Neuronal stem cell (in vitro differentiated cells): ENCODE results near the gene FCRL1.

ENCODE experiments used
- DNase-seq: peaks from one replicate; pipeline ENCODE4 v3.0.0-alpha.2; 2013; ENCODE audit warnings: low spot score
- H2AFZ ChIP-seq: one replicate; pipeline ENCODE4 v1.6.1; 2013; ENCODE audit warnings: mild to moderate bottlenecking, low read length, inconsistent platforms
- H2AK5ac ChIP-seq: 2 replicates; pipeline ENCODE4 v1.6.1; 2013; ENCODE audit warnings: low read depth, mild to moderate bottlenecking, inconsistent platforms, low read length, moderate library complexity, mixed read lengths
- H2BK120ac ChIP-seq: 2 replicates; pipeline ENCODE4 v1.6.1; 2013; ENCODE audit warnings: low read depth, mild to moderate bottlenecking, inconsistent platforms, low read length, moderate library complexity, mixed read lengths
- H2BK12ac ChIP-seq: one replicate; pipeline ENCODE4 v1.6.1; 2013; ENCODE audit warnings: low read length, inconsistent platforms
- H2BK15ac ChIP-seq: 2 replicates; pipeline ENCODE4 v1.6.1; 2013; ENCODE audit warnings: mild to moderate bottlenecking, low read length, inconsistent platforms, mixed read lengths
- H2BK5ac ChIP-seq: one replicate; pipeline ENCODE4 v1.6.1; 2013; ENCODE audit warnings: inconsistent platforms, mild to moderate bottlenecking, low read length, moderate library complexity
- H3K14ac ChIP-seq: one replicate; pipeline ENCODE4 v1.6.1; 2013; ENCODE audit warnings: low read length, inconsistent platforms
- H3K18ac ChIP-seq: 2 replicates; pipeline ENCODE4 v1.6.1; 2013; ENCODE audit warnings: low read length, inconsistent platforms
- H3K23ac ChIP-seq: 2 replicates; pipeline ENCODE4 v1.6.1; 2013; ENCODE audit warnings: low read depth, mild to moderate bottlenecking, mixed read lengths, low read length, inconsistent platforms; ENCODE audit not compliant: poor library complexity
- H3K27ac ChIP-seq: replicated peaks from 3 replicates; pipeline ENCODE4 v1.5.1; 2013; ENCODE audit warnings: low read length, inconsistent platforms
- H3K27me3 ChIP-seq, 3 experiments: 2 replicates each; pipeline ENCODE4 v1.6.1; 2013; ENCODE audit warnings: low read length in 3 of 3, mild to moderate bottlenecking in 2 of 3, inconsistent platforms in 1 of 3, low read depth in 1 of 3, mixed read lengths in 1 of 3, moderate library complexity in 1 of 3; ENCODE audit not compliant: control insufficient read depth in 3 of 3, insufficient read depth in 3 of 3
- H3K36me3 ChIP-seq, 2 donors: replicated peaks in 1 of 2; 2 replicates each; pipeline ENCODE4 v1.6.1; 2013; ENCODE audit warnings: low read length in 2 of 2; ENCODE audit not compliant: control insufficient read depth in 2 of 2, insufficient read depth in 2 of 2
- H3K4ac ChIP-seq: 2 replicates; pipeline ENCODE4 v1.6.1; 2013; ENCODE audit warnings: inconsistent platforms, mild to moderate bottlenecking, low read length, moderate library complexity
- H3K4me1 ChIP-seq, 2 donors: 1 replicate in 1 of 2; 2 replicates in 1 of 2; pipeline ENCODE4 v1.6.1; 2013; ENCODE audit warnings: low read length in 2 of 2, low read depth in 1 of 2; ENCODE audit not compliant: control insufficient read depth in 2 of 2, insufficient read depth in 1 of 2
- H3K4me2 ChIP-seq: one replicate; pipeline ENCODE4 v1.6.1; 2013; ENCODE audit warnings: mild to moderate bottlenecking, low read length, inconsistent platforms; ENCODE audit not compliant: insufficient read depth, poor library complexity, severe bottlenecking
- H3K4me3 ChIP-seq, 2 donors: 2 replicates each; pipeline ENCODE4 v1.5.1; 2013; ENCODE audit warnings: low read length in 2 of 2, mild to moderate bottlenecking in 2 of 2, inconsistent platforms in 1 of 2, moderate library complexity in 1 of 2
- H3K79me1 ChIP-seq: one replicate; pipeline ENCODE4 v1.6.1; 2013; ENCODE audit warnings: low read depth, mild to moderate bottlenecking, inconsistent platforms, low read length, moderate library complexity
- H3K9ac ChIP-seq: one replicate; pipeline ENCODE4 v1.6.1; 2013; ENCODE audit warnings: mild to moderate bottlenecking, low read depth, low read length, inconsistent platforms; ENCODE audit not compliant: poor library complexity
- H3K9me3 ChIP-seq, 2 donors: replicated peaks in 1 of 2; 2 replicates each; pipeline versions ENCODE3 to v1.6.1; 2013; ENCODE audit warnings: low read length in 2 of 2, mild to moderate bottlenecking in 2 of 2, inconsistent platforms in 1 of 2, low read depth in 1 of 2, mixed read lengths in 1 of 2, moderate library complexity in 1 of 2; ENCODE audit not compliant: control insufficient read depth in 2 of 2, insufficient read depth in 1 of 2
- H4K8ac ChIP-seq: one replicate; pipeline ENCODE4 v1.6.1; 2013; ENCODE audit warnings: low read depth, mild to moderate bottlenecking, inconsistent platforms, low read length, moderate library complexity
- H4K91ac ChIP-seq: one replicate; pipeline ENCODE4 v1.6.1; 2013; ENCODE audit warnings: low read length, low read depth, mild to moderate bottlenecking, inconsistent platforms; ENCODE audit not compliant: poor library complexity
- WGBS, 2 donors: extraction: QIAGEN DNeasy Blood & Tissue Kit; methylation state at CpG; one replicate each; pipeline ENCODE4 v1.1.7; 2013; ENCODE audit warnings: missing lambda C conversion rate in 2 of 2, mixed read lengths in 1 of 2; ENCODE audit not compliant: insufficient read length in 2 of 2, insufficient replicate concordance in 1 of 2; ENCODE audit errors: extremely low coverage in 2 of 2; 5-methylcytosine and 5-hydroxymethylcytosine counted together

FCRL1 gene

GRCh38 chr1:157775101-157775870, 44.6 kb downstream of the FCRL1 start:
- H2BK12ac ChIP-seq = no peak overlapping the region
- H2BK5ac ChIP-seq = no peak overlapping the region
- no peak overlapping the region for H2BK120ac ChIP-seq
- H3K18ac ChIP-seq = no peak overlapping the region
- H3K4ac ChIP-seq = no peak overlapping the region
- no peaks in the 10 kb centered on the region for H3K4me1 ChIP-seq
- H3K27me3 ChIP-seq = no peaks in the 10 kb centered on the region
- no peak overlapping the region for H3K23ac ChIP-seq
- no peak overlapping the region for H3K14ac ChIP-seq
- H3K27ac ChIP-seq = no peak overlapping the region
- H4K8ac ChIP-seq = no peak overlapping the region
- H3K4me2 ChIP-seq = no peak overlapping the region
- no peak overlapping the region for H4K91ac ChIP-seq
- H2BK15ac ChIP-seq = no peak overlapping the region
- no peak overlapping the region for H2AFZ ChIP-seq
- no CpG with 5 or more reads among the region's 4 CpGs for WGBS, 2 donors
- no peaks in the 10 kb centered on the region for H3K36me3 ChIP-seq
- no peak overlapping the region for H3K4me3 ChIP-seq
- no peak overlapping the region for H2AK5ac ChIP-seq
- DNase-seq = no peak
- no peaks in the 10 kb centered on the region for H3K79me1 ChIP-seq
- H3K9ac ChIP-seq = no peak overlapping the region
- no peaks in the 10 kb centered on the region for H3K9me3 ChIP-seq

GRCh38 chr1:157774412-157774811, 45.5 kb downstream of the FCRL1 start:
- no peak overlapping the region for H3K27ac ChIP-seq
- WGBS, 2 donors = no CpG with 5 or more reads among the region's 2 CpGs

GRCh38 chr1:157773493-157774350, 46.2 kb downstream of the FCRL1 start:
- whole genome bisulfite sequencing, 2 donors = no CpG with 5 or more reads among the region's 1 CpG
- Histone ChIP-seq H2BK120ac (no peak overlapping the region), H2BK12ac (no peak overlapping the region), H4K91ac (no peak overlapping the region), H3K36me3 (no peaks in the 10 kb centered on the region), H3K27me3 (no peaks in the 10 kb centered on the region), H3K9ac (no peak overlapping the region), H2AFZ (no peak overlapping the region), H3K18ac (no peak overlapping the region), H3K23ac (no peak overlapping the region), H2AK5ac (no peak overlapping the region), H2BK5ac (no peak overlapping the region), H3K9me3 (no peaks in the 10 kb centered on the region), H3K14ac (no peak overlapping the region), H4K8ac (no peak overlapping the region), H2BK15ac (no peak overlapping the region), H3K4ac (no peak overlapping the region), H3K4me1 (no peaks in the 10 kb centered on the region), H3K4me2 (no peak overlapping the region), H3K4me3 (no peak overlapping the region), H3K27ac (no peak overlapping the region), H3K79me1 (no peaks in the 10 kb centered on the region)
- DNase-seq = peak; percentile 14

More at GRCh38 chr1:157774412-157774811, 45.5 kb downstream of the FCRL1 start:
- Histone ChIP-seq H4K91ac (no peak overlapping the region), H2AFZ (no peak overlapping the region), H3K4ac (no peak overlapping the region), H3K27me3 (no peaks in the 10 kb centered on the region), H3K79me1 (no peaks in the 10 kb centered on the region), H3K9me3 (no peaks in the 10 kb centered on the region), H2BK15ac (no peak overlapping the region), H3K23ac (no peak overlapping the region), H3K4me2 (no peak overlapping the region), H3K36me3 (no peaks in the 10 kb centered on the region), H2BK5ac (no peak overlapping the region), H4K8ac (no peak overlapping the region), H2AK5ac (no peak overlapping the region), H3K9ac (no peak overlapping the region), H2BK120ac (no peak overlapping the region), H3K4me3 (no peak overlapping the region), H3K14ac (no peak overlapping the region), H3K4me1 (no peaks in the 10 kb centered on the region), H2BK12ac (no peak overlapping the region), H3K18ac (no peak overlapping the region)
- DNase-seq = no peak
